ENCODE data around the gene TMEM131.
"Not testable (repeated sequence)": the region's sequence is repeated elsewhere in the genome, so short reads cannot be mapped to it uniquely, and the experiment has no call there.

The TMEM131 gene

GRCh38 chr2:97712693-97713295, 283.0 kb downstream of the TMEM131 start:
- DNase-seq, result no peak

GRCh38 chr2:97712175-97712574, 283.6 kb downstream of the TMEM131 start:
- not testable (repeated sequence) for DNase-seq

- DNase-seq, result no peak
These were observed 284.4 kb downstream of the TMEM131 start for GRCh38 chr2:97711394-97711711.

GRCh38 chr2:97708608-97709007, 287.1 kb downstream of the TMEM131 start:
- DNase-seq, result no peak

- DNase-seq, result no peak
These were observed 287.7 kb downstream of the TMEM131 start for GRCh38 chr2:97708048-97708380.

GRCh38 chr2:97707362-97708047, 288.2 kb downstream of the TMEM131 start:
- DNase-seq, result no peak

- no peak for DNase-seq
These were observed 288.9 kb downstream of the TMEM131 start for GRCh38 chr2:97706708-97707345.

Measured in nucleus accumbens (tissue), 56 donors.